SH-SY5Y (cell line): ENCODE data around the gene XPR1.

ENCODE experiments used
- GATA2 ChIP-seq: IDR thresholded peaks from 2 replicates; pipeline ENCODE4 v1.6.1; 2011; ENCODE audit warnings: mild to moderate bottlenecking, low read depth, low read length
- GATA3 ChIP-seq: IDR thresholded peaks from 2 replicates; pipeline ENCODE4 v1.6.1; 2011; ENCODE audit warnings: low read depth, mild to moderate bottlenecking, low read length, moderate library complexity

- no peak for TF ChIP-seq GATA3
- TF ChIP-seq GATA2 = no peak
These were observed 155.9 kb downstream of the XPR1 start for GRCh38 chr1:180787628-180788307.
